ENCODE results near the gene STUB1.

- TF ChIP-seq CTCF (conservative IDR thresholded peaks at IDR 0.05; ENCODE audit: low read length) (no peak), EZH2phosphoT487 (IDR thresholded peaks at IDR 0.05; ENCODE audit: borderline replicate concordance, low read depth, low read length) (no peak)
Measured at GRCh38 chr16:727291-727977, 47.2 kb downstream of the STUB1 start.

Measured in OCI-LY7 (cell line).